Lower leg skin (tissue), 3 donors: ENCODE measurements around the gene TRABD.

Experiments used
- POLR2A ChIP-seq, 2 donors: fragments of 450-650 bp; IDR thresholded peaks; one replicate each; pipeline ENCODE4 v1.6.1; 2016 to 2017; ENCODE audit warnings: antibody characterized with exemption in 2 of 2, mild to moderate bottlenecking in 1 of 2, moderate library complexity in 1 of 2
- TF ChIP-seq, protein P1 (sequence below), 3 donors: fragments of 450-650 bp; IDR thresholded peaks; one replicate each; pipeline ENCODE4 v1.5.1; 2016; ENCODE audit warnings: antibody characterized with exemption in 3 of 3, mild to moderate bottlenecking in 3 of 3, moderate library complexity in 2 of 3

GRCh38 chr22:50227579-50228215 lies 42.0 kb downstream of the TRABD start:
- TF ChIP-seq, protein P1, sequence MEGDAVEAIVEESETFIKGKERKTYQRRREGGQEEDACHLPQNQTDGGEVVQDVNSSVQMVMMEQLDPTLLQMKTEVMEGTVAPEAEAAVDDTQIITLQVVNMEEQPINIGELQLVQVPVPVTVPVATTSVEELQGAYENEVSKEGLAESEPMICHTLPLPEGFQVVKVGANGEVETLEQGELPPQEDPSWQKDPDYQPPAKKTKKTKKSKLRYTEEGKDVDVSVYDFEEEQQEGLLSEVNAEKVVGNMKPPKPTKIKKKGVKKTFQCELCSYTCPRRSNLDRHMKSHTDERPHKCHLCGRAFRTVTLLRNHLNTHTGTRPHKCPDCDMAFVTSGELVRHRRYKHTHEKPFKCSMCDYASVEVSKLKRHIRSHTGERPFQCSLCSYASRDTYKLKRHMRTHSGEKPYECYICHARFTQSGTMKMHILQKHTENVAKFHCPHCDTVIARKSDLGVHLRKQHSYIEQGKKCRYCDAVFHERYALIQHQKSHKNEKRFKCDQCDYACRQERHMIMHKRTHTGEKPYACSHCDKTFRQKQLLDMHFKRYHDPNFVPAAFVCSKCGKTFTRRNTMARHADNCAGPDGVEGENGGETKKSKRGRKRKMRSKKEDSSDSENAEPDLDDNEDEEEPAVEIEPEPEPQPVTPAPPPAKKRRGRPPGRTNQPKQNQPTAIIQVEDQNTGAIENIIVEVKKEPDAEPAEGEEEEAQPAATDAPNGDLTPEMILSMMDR (IDR thresholded peaks at IDR 0.05) = no peak
- no peak for TF ChIP-seq POLR2A (IDR thresholded peaks at IDR 0.05)
